Nephron (organoid): ENCODE data around the gene DOC2A.

ENCODE experiments used
- H3K27ac Mint-ChIP-seq, 3 experiments: 2 replicates each; pipeline ENCODE4 v1.8.0; 2020; ENCODE audit warnings: mixed read lengths in 3 of 3, mild to moderate bottlenecking in 2 of 3, moderate library complexity in 1 of 3
- H3K27me3 Mint-ChIP-seq: 2 replicates; pipeline ENCODE4 v1.8.0; 2021; ENCODE audit warnings: low read depth, mild to moderate bottlenecking, moderate library complexity, mixed read lengths
- H3K36me3 Mint-ChIP-seq: 2 replicates; pipeline ENCODE4 v1.8.0; 2020; ENCODE audit warnings: low read depth, mixed read lengths
- H3K4me1 Mint-ChIP-seq: 2 replicates; pipeline ENCODE4 v1.8.0; 2020; ENCODE audit warnings: mixed read lengths
- H3K4me3 Mint-ChIP-seq, 3 experiments: 2 replicates each; pipeline ENCODE4 v1.8.0; 2020; ENCODE audit warnings: mild to moderate bottlenecking in 3 of 3, mixed read lengths in 3 of 3, moderate library complexity in 2 of 3
- H3K9me3 Mint-ChIP-seq: 2 replicates; pipeline ENCODE4 v1.8.0; 2020; ENCODE audit warnings: mixed read lengths
- CTCF ChIP-seq, 3 experiments: fragments of 200-600 bp; sonication (generic); IDR thresholded peaks; one replicate each; pipeline ENCODE4 v1.5.0; 2021; ENCODE audit warnings: antibody characterized with exemption in 3 of 3; ENCODE audit not compliant: unreplicated experiment in 3 of 3

The DOC2A gene

GRCh38 chr16:30030011-30030685, 19.3 kb upstream of the DOC2A start:
- no peaks in the 10 kb centered on the region for H3K36me3 Mint-ChIP-seq
- H3K27ac Mint-ChIP-seq = no peak overlapping the region
- TF ChIP-seq CTCF (IDR thresholded peaks at IDR 0.05; ENCODE audit: unreplicated experiment in 3 of 3) = no peak
- H3K27me3 Mint-ChIP-seq = peaks cover 61% of the 10 kb centered on the region
- no peaks in the 10 kb centered on the region for H3K9me3 Mint-ChIP-seq
- peaks cover 19% of the 10 kb centered on the region for H3K4me1 Mint-ChIP-seq
- peak overlapping the region; percentile 45 to 73 (median 46) for H3K4me3 Mint-ChIP-seq

GRCh38 chr16:30028438-30029076, 17.7 kb upstream of the DOC2A start:
- Mint-ChIP-seq H3K27ac (no peak overlapping the region), H3K36me3 (no peaks in the 10 kb centered on the region), H3K4me1 (peaks cover 19% of the 10 kb centered on the region), H3K4me3 (no peak overlapping the region), H3K27me3 (peaks cover 53% of the 10 kb centered on the region), H3K9me3 (no peaks in the 10 kb centered on the region)
- no peak for TF ChIP-seq CTCF (IDR thresholded peaks at IDR 0.05; ENCODE audit: unreplicated experiment in 3 of 3)

- Mint-ChIP-seq H3K4me3 (no peak overlapping the region), H3K9me3 (no peaks in the 10 kb centered on the region), H3K36me3 (no peaks in the 10 kb centered on the region), H3K27me3 (peaks cover 47% of the 10 kb centered on the region), H3K4me1 (peaks cover 19% of the 10 kb centered on the region), H3K27ac (no peak overlapping the region)
- TF ChIP-seq CTCF (IDR thresholded peaks at IDR 0.05; ENCODE audit: unreplicated experiment in 3 of 3) = no peak
Observed at GRCh38 chr16:30027588-30028437, 17.0 kb upstream of the DOC2A start.

- Mint-ChIP-seq H3K4me1 (peaks cover 14% of the 10 kb centered on the region), H3K27ac (no peak overlapping the region), H3K9me3 (no peaks in the 10 kb centered on the region), H3K4me3 (no peak overlapping the region), H3K27me3 (peaks cover 40% of the 10 kb centered on the region), H3K36me3 (no peaks in the 10 kb centered on the region)
- no peak for TF ChIP-seq CTCF (IDR thresholded peaks at IDR 0.05; ENCODE audit: unreplicated experiment in 3 of 3)
Observed at GRCh38 chr16:30026449-30026848, 15.6 kb upstream of the DOC2A start.

GRCh38 chr16:30025574-30025973, 14.7 kb upstream of the DOC2A start:
- Mint-ChIP-seq H3K27ac (no peak overlapping the region), H3K27me3 (peaks cover 44% of the 10 kb centered on the region)

More at GRCh38 chr16:30025574-30025973, 14.7 kb upstream of the DOC2A start:
- no peak overlapping the region for H3K4me3 Mint-ChIP-seq
- no peaks in the 10 kb centered on the region for H3K36me3 Mint-ChIP-seq
- peaks cover 14% of the 10 kb centered on the region for H3K4me1 Mint-ChIP-seq
- H3K9me3 Mint-ChIP-seq = no peaks in the 10 kb centered on the region
- no peak for TF ChIP-seq CTCF (IDR thresholded peaks at IDR 0.05; ENCODE audit: unreplicated experiment in 3 of 3)
